PC-3 (cell line): ENCODE measurements around the gene KLK10. TPM values are rescaled to one million over a fixed set of nuclear protein-coding genes. Genes with fewer than 3 reads are reported as not detected.

Experiments
- ATAC-seq: fragments of 200-7000 bp; cut with Tn5 transposase; 2 replicates; pipeline ENCODE4 v1.9.1; 2020; ENCODE audit warnings: mild to moderate bottlenecking, moderate library complexity
- BruUV-seq: library from RNA; stranded (reverse); fragments of 400-500 nt; replicated peaks from 2 replicates; lab custom pipeline; 2021; lab: Mats Ljungman, UMichigan
- CTCF ChIA-PET: fragments of 300-600 bp; sonication (Branson Sonifier 250); formaldehyde crosslinking; loops from one replicate; lab custom pipeline; 2022; ENCODE audit warnings: antibody characterized with exemption; lab: Charles Lee
- POLR2A ChIA-PET: fragments of 300-600 bp; sonication (Branson Sonifier 250); formaldehyde crosslinking; loops from one replicate; lab custom pipeline; 2022; ENCODE audit warnings: antibody characterized with exemption; ENCODE audit not compliant: unreplicated experiment; lab: Charles Lee
- DNase-seq: peaks from one replicate; pipeline ENCODE4 v3.0.0-alpha.2; 2015
- H2AFZ ChIP-seq: fragments of 300-600 bp; sonication (generic); 2 replicates; pipeline ENCODE4 v1.6.0; 2016; ENCODE audit warnings: antibody characterized with exemption, low read length
- H3F3A ChIP-seq: fragments of 300-600 bp; sonication (generic); one replicate; pipeline ENCODE4 v1.6.0; 2017; ENCODE audit warnings: antibody characterized with exemption, low read length, control low read depth, mild to moderate bottlenecking; ENCODE audit not compliant: unreplicated experiment
- H3K27ac ChIP-seq: fragments of 300-600 bp; sonication (generic); 2 replicates; pipeline ENCODE4 v1.5.1; 2016; ENCODE audit warnings: mild to moderate bottlenecking, low read length
- H3K27me3 ChIP-seq: fragments of 300-600 bp; sonication (generic); 2 replicates; pipeline ENCODE4 v1.6.1; 2016; ENCODE audit warnings: low read length, mixed read lengths
- H3K36me3 ChIP-seq: fragments of 300-600 bp; sonication (generic); 2 replicates; pipeline ENCODE4 v1.6.1; 2016; ENCODE audit warnings: low read depth, mixed run types, low read length, mixed read lengths
- H3K4me1 ChIP-seq: fragments of 300-600 bp; sonication (generic); 2 replicates; pipeline ENCODE4 v1.5.1; 2016; ENCODE audit warnings: low read length; ENCODE audit not compliant: insufficient read depth
- H3K4me2 ChIP-seq: fragments of 300-600 bp; sonication (generic); 2 replicates; pipeline ENCODE4 v1.6.0; 2016; ENCODE audit warnings: low read length
- H3K4me3 ChIP-seq: fragments of 300-600 bp; sonication (generic); 2 replicates; pipeline ENCODE4 v1.5.1; 2016; ENCODE audit warnings: mild to moderate bottlenecking, low read length, mixed read lengths
- H3K79me2 ChIP-seq: fragments of 300-600 bp; sonication (generic); 2 replicates; pipeline ENCODE4 v1.6.1; 2017; ENCODE audit warnings: low read length, mixed read lengths
- H3K9ac ChIP-seq: fragments of 300-600 bp; sonication (generic); 2 replicates; pipeline ENCODE4 v1.6.0; 2016; ENCODE audit warnings: mild to moderate bottlenecking, low read length
- H3K9me2 ChIP-seq: fragments of 300-600 bp; sonication (generic); replicated peaks from 2 replicates; pipeline ENCODE4 v1.6.1; 2016; ENCODE audit warnings: mixed run types, low read length, mixed read lengths
- H3K9me3 ChIP-seq: fragments of 300-600 bp; sonication (generic); 2 replicates; pipeline ENCODE4 v1.6.1; 2016; ENCODE audit warnings: low read length, mixed read lengths
- H4K20me1 ChIP-seq: fragments of 300-600 bp; sonication (generic); 2 replicates; pipeline ENCODE4 v1.6.1; 2016; ENCODE audit warnings: low read length, mixed read lengths
- CTCF ChIP-seq: fragments of 300-600 bp; sonication (generic); conservative IDR thresholded peaks from 2 replicates; pipeline ENCODE4 v1.5.1; 2017; ENCODE audit warnings: antibody characterized with exemption, low read depth, mild to moderate bottlenecking, low read length
- EZH2 ChIP-seq: fragments of 300-600 bp; sonication (generic); IDR thresholded peaks from one replicate; pipeline ENCODE4 v1.6.1; 2017; ENCODE audit warnings: antibody characterized with exemption, mild to moderate bottlenecking, low read length; ENCODE audit not compliant: unreplicated experiment
- EZH2phosphoT487 ChIP-seq: fragments of 300-600 bp; sonication (generic); IDR thresholded peaks from 2 replicates; pipeline ENCODE4 v1.6.1; 2018; ENCODE audit warnings: mild to moderate bottlenecking, antibody characterized with exemption, low read length, borderline replicate concordance
- intact Hi-C: fragments of 100-400 bp; cut with micrococcal nuclease; formaldehyde crosslinking; loops from 2 replicates; pipeline ENCODE4 v1.9.0; 2023
- total RNA-seq: library from RNA; depleted of rRNA; stranded (reverse); fragments of >200 nt; gene quantifications from 2 replicates; pipeline ENCODE4 v1.2.3, GENCODE V29; 2014

KLK10 gene
- total RNA-seq, 1 experiment from 2014 or later = 1.2 TPM

- Histone ChIP-seq H3K36me3 (no peaks in the 10 kb centered on the region), H3K9me3 (no peaks in the 10 kb centered on the region), H3K9me2 (no peaks in the 10 kb centered on the region), H3K9ac (no peak within 1 kb of the TSS), H4K20me1 (no peaks in the 10 kb centered on the region), H3K27ac (no peak within 1 kb of the TSS), H3K4me3 (peak within 1 kb of the TSS; percentile 16; the same call in 1 of the 2 replicates), H3K79me2 (no peaks in the 10 kb centered on the region), H3F3A (no peaks in the 10 kb centered on the region), H3K27me3 (no peaks in the 10 kb centered on the region), H2AFZ (peak within 1 kb of the TSS; percentile 37; the same call in 1 of the 2 replicates), H3K4me2 (peak within 1 kb of the TSS; percentile 39), H3K4me1 (peaks cover 10% of the 10 kb centered on the region)
- TF ChIP-seq EZH2 (no peak), CTCF (no peak)
- POLR2A ChIA-PET = no interaction called here
- DNase-seq = no peak
- intact Hi-C loops = no loop called here
- CTCF ChIA-PET = no interaction called here
- no peak for ATAC-seq
- no TSS peak for BruUV-seq
These were observed 35.8 kb downstream of the KLK10 start, which contains the start of gene KLK7 for GRCh38 chr19:50983625-50984292. TSS of gene KLK7 (minus strand) at chr19:50983917. CDS start at chr19:50982399, 1,518 bp downstream.

- H3K27ac ChIP-seq = no peak overlapping the region
- H3K4me2 ChIP-seq = no peak overlapping the region
- H3K4me3 ChIP-seq = no peak overlapping the region
- H3K9me2 ChIP-seq = no peaks in the 10 kb centered on the region
- H3K79me2 ChIP-seq = no peaks in the 10 kb centered on the region
- peaks cover 21% of the 10 kb centered on the region for H3K4me1 ChIP-seq
- BruUV-seq = no TSS peak
- intact Hi-C loops = no loop called here
- no peaks in the 10 kb centered on the region for H3K9me3 ChIP-seq
- no peaks in the 10 kb centered on the region for H3F3A ChIP-seq
- no peaks in the 10 kb centered on the region for H3K36me3 ChIP-seq
- TF ChIP-seq CTCF (no peak), EZH2phosphoT487 (no peak), EZH2 (no peak)
- no peaks in the 10 kb centered on the region for H4K20me1 ChIP-seq
- no peak overlapping the region for H3K9ac ChIP-seq
- peak; percentile 23; the same call in 1 of the 2 replicates for ATAC-seq
- no peaks in the 10 kb centered on the region for H3K27me3 ChIP-seq
- DNase-seq = no peak
- H2AFZ ChIP-seq = no peak overlapping the region
- ChIA-PET CTCF (no interaction called here), POLR2A (no interaction called here)
These were observed 37.3 kb downstream of the KLK10 start for GRCh38 chr19:50982186-50982585.

GRCh38 chr19:50981587-50982146 lies 37.8 kb downstream of the KLK10 start:
- POLR2A ChIA-PET = no interaction called here
- Histone ChIP-seq H3K27ac (no peak overlapping the region), H3K9me2 (no peaks in the 10 kb centered on the region), H3K4me3 (no peak overlapping the region), H3K79me2 (no peaks in the 10 kb centered on the region), H3K27me3 (no peaks in the 10 kb centered on the region), H2AFZ (no peak overlapping the region), H3K9me3 (no peaks in the 10 kb centered on the region), H3K9ac (no peak overlapping the region), H4K20me1 (no peaks in the 10 kb centered on the region), H3K4me2 (no peak overlapping the region), H3F3A (no peaks in the 10 kb centered on the region), H3K36me3 (no peaks in the 10 kb centered on the region), H3K4me1 (peaks cover 21% of the 10 kb centered on the region)
- ATAC-seq (no peak), DNase-seq (no peak)
- intact Hi-C loops = no loop called here
- BruUV-seq = no TSS peak
- CTCF ChIA-PET = no interaction called here
- TF ChIP-seq EZH2phosphoT487 (no peak), CTCF (no peak), EZH2 (no peak)
